HG02970 (cell line): ENCODE data around the gene GPR34.
A peak's percentile ranks its signal among the peaks of the same experiment; 100 is the strongest.
"Not testable (repeated sequence)": the region's sequence is repeated elsewhere in the genome, so short reads cannot be mapped to it uniquely, and the experiment has no call there.

Source experiments
- ATAC-seq: cut with Tn5 transposase; IDR thresholded peaks from one replicate; pipeline ENCODE4 v1.9.1; 2021; ENCODE audit warnings: mild to moderate bottlenecking, moderate library complexity, moderate number of reproducible peaks; ENCODE audit not compliant: unreplicated experiment, low FRiP score

Gene GPR34

GRCh38 chrX:41692162-41692749 lies 3.5 kb downstream of the GPR34 start:
- no peak for ATAC-seq

DNA sequence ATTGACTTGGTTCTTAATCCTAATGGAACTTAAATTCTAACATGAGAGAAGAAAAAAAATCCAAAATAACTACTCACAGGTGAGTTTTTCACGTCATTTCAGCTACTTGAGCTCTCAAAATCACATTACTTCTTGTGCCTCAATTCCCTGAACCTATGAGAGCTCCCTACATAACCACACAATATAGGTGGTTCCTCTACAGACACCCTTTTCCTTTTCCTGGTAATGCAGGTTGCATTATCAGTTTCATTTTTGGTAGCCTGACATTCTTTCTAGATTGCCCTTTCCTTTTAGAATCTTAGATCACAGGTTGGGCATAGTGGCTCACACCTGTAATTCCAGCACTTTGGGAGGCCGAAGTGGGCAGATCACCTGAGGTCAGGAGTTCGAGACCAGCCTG lies 4.3 kb downstream of the GPR34 start:
- no peak for ATAC-seq

DNA sequence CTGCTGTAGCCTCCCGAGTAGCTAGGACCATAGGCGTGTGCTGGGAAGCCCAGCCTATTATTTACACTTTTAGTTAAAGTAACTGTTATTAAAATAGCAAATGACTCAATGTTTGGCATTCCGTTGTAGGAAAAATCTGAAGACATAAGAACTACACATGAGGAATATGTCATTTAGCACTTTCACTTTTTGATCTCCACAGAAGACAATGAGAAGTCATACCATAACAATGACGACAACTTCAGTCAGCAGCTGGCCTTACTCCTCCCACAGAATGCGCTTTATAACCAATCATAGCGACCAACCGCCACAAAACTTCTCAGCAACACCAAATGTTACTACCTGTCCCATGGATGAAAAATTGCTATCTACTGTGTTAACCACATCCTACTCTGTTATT lies 6.7 kb downstream of the GPR34 start:
- ATAC-seq: no peak

- no peak for ATAC-seq
These were observed 14.8 kb downstream of the GPR34 start for GRCh38 chrX:41703574-41704029.

DNA sequence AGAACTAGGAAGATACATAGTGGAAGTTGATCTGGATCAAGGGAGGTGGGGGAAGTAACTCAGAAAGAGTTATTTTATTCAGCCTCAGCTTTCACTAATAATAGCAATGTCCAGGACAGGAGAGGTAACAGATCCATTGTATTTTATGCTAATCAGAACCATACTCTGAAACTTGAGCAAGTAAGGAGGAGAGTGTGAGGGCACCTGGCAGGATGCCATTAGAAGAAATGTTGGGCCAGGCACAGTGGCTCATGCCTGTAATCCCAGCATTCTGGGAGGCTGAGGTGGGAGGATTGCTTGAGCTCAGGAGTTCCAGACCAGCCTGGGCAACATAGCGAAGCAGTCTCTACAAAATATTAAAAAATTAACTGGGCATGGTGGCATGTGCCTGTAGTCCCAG lies 16.3 kb downstream of the GPR34 start:
- ATAC-seq: no peak

DNA sequence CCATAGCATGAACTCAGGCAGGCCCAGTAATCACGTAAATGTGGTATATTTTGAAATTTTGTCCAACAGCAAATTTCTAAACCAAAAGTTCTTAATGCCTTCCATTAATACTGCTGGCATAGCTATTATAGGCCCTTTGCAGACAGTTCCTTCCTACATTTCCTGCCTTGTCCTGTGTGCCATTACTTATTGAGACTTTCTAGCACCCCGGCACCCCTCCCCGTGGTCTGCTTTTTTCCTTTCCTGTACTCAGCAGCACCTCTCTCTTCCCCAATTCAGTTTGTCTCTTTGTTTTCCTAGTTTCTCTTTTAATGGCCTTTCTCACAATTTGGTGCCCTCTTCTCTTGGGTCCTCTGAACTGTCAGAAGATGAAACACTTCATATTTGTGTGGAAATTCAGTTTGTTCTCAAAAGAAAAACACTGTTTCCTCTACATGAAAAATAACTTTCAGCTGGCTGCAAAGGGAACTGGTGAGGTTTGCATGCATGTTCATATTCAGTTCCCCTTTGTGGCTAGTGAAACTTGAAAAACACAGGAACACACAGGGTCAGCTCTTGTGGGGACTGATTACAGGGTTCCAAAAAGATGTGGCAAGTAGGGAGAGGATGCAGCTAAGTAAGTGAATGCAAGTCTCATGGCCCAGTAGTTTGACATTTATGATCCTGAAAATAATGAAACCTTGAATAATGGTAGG lies 17.1 kb downstream of the GPR34 start:
- ATAC-seq: no peak

GRCh38 chrX:41707218-41707617 lies 18.4 kb downstream of the GPR34 start:
- ATAC-seq: no peak

DNA sequence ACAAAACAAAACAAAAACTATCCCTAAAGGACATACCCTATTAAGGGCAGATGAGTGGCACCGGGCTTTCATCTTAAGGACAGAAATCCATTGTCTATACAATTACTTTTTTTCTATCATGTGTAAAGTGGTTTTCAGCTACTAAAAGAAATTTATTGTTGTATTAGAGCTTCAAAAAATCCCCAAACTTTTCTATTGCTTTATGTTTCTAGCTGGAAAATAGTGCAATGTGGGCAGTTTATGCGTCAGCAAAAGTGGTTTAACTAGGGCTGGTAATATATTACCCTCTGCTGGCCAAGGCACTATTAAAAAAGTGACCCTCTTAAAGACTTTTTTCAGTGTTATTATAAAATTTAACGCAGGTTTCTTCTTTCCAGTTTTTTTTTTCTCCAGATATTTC lies 19.7 kb downstream of the GPR34 start:
- ATAC-seq: no peak

DNA sequence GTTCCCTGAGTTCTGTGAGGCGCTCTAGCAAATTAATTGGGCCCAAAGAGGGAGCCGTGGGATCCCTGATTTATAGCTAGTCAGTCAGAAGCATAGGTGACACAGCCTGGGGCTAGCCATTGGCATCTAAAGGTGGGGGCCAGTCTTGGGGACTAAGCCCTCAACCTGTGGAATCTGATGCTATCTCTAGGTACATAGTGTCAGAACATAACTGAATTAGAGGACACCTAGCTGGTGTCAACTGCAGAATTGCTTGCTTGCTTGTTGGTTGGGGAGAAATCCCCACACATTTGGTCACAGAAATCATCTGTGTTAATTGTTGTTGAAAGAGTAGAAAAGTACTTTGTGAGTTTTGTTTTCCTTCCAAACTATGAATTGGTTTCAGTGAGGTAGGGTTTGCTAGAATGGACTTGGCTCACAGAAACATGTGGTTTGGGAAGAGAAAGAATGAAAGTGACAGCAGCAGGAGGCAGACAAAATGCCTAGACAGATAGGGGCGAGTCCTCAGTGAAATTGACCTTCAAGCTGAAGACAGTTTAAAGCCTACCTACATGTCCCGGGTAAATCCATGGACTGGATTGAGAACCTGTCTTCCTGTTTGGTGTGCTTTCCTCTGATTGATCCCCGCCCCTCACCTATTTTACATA lies 22.4 kb downstream of the GPR34 start:
- no peak for ATAC-seq

DNA sequence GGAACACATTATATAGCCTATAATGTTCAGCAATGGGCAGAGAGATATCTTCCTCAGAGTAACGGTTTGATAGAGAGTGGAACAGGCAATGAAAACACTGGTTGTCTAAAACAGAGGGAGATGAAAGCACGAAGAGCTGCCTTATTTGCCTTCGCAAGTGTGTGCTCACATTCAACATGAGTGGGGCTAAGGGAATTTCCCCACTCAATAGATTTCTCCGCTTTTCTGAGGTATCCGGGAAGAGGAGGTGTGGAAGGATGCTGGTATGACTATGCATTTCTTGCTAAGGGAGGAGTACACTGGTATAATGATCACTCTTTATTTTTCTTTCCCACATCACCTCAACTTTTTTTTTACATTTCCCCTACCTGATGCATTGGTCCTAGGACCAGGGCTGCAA lies 27.4 kb downstream of the GPR34 start:
- no peak for ATAC-seq

- no peak for ATAC-seq
These were observed 28.1 kb downstream of the GPR34 start for GRCh38 chrX:41716767-41717473.

DNA sequence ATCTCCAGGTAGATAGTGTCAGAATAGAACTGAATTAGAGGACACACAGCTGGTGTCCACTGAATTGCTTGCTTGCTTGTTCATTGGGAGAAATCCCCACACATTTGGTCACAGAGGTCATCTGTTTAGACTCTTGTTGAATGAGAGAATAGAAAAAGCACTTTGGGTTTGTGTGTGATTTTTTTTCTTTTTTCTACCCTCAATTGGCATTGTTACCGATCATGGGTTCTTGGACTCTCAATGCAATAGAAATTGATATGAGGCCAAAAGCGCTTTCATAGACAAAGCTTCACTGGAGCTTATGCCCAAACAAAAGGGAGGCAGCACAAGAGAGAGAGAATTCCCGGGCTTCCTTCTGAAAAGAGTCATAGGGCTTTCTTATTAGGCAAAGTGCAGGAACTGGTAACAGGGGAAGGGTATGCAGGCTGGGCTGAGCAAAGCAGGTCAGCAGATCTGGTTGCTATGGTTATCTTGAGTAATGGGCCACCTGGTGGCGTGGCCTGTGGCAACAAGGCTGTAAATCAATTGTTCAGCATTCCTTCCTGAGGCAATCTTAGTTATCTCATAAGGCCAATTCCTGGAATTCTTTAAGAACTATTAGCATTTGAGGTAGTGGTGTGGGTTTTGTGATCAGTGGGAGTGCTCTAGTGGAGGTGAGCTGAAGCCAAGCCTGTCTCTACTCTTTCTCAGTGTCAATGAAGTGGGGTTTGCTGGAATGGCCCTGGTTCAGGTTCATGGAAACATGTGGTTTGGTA lies 29.9 kb downstream of the GPR34 start:
- ATAC-seq: no peak

DNA sequence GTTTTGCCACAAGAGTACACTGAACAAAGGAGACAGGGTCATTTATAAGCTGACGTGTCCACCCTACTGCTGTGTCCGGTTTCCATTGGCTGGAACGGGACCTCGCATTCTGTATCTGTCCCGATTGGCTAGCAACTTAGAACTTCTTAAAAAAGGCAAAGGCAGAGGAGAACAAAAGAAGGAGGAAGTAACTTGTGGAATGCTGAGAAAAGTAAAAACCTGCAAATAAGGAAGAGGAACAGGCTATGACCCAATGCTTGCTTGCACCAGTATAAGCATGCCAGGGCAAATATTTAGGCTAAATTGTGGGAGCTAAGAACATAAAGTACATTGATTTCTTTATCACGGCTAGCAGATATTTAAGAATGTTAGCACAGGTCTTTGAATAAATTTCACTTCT lies 30.8 kb downstream of the GPR34 start:
- not testable (repeated sequence) for ATAC-seq

GRCh38 chrX:41720125-41720779 lies 31.5 kb downstream of the GPR34 start:
- peak; percentile 58 for ATAC-seq

GRCh38 chrX:41721590-41721989 lies 32.8 kb downstream of the GPR34 start:
- ATAC-seq: no peak

DNA sequence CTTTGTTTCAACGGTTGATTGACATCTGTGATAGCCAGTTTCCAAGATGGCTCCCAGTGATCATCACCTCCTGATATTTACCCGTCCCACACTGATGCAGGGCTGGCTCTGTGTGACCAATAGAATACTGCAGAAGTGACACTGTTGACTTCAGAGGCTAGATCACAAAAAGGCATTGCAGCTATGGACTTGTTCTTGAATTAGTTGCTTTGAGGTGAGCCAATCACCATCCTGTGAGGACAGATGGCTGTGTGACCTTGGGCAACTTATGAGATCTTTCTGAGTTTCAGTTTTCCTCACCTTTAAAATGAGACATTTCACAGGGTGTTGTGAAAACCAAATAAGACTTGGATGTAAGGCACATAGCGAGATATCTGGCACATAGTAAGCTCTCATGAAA lies 33.4 kb downstream of the GPR34 start:
- ATAC-seq: no peak

DNA sequence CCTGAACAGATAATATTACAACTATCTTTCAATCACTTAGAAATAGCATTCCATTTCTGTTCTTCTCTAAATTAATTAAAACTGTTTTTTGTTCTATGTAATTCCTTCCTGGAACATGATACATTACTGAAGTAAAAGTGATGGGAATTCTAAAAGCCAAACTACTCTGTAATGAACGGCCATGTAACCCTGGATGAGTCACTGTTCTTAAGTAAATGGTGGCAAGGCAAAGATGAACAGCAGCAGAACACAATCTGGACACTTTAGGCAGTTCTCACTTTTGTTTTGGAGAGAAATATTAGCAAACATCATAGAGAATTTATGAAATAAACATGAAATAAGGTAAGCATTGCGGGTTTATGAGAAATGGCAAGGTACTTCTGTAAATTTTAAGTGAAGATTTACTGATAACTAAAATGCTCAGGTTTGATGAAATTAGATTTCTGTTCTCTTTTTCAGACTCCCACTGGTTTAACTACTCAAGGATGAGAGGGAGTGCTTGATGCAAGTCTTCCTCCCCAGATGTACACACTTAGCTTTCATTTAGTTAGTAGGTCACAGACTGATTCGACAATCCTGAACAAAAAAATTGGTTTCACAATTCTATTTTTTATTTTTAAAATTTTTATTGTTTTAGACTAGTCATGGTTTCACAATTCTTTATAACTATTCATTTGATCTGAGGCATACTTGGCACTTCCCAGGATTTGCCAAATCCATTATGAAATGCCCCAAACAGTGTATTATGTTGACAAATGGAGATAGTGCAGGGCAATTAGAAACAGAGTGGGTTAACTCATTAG lies 34.2 kb downstream of the GPR34 start:
- no peak for ATAC-seq

- no peak for ATAC-seq
These were observed 35.1 kb downstream of the GPR34 start, which contains the start of gene GPR82 for GRCh38 chrX:41723826-41724225. GPR82 (plus strand) TSS chrX:41724181; CDS start chrX:41727027, 2,846 bp downstream.

DNA sequence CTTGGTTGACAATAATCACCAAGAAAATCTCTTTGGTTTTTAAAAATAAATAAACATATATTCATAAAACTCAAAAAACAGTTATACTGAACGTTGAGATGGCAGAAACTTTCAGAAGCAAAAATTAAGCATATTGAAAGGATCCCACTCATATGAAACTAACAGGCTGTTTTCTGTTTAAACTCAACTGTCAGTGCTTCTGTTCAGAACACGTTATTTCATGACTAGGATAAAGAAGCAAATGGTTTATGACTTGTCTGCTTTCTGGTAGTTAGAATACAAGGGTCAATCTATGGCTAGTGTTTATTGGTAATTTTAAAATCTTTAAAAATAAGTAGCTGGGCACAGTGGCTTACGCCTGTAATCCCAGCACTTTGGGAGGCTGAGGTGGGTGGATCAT lies 39.4 kb downstream of the GPR34 start:
- ATAC-seq: no peak
